Activated CD8-positive, alpha-beta memory T cell treated with anti-CD3 and anti-CD28 coated beads, Interleukin-2, amount 50 U/mL, for 24 hours (primary cell): ENCODE results near the gene CCNL2.
A peak's percentile ranks its signal among the peaks of the same experiment; 100 is the strongest.

ENCODE experiments used
- DNase-seq: peaks from one replicate; pipeline ENCODE4 v3.0.0-alpha.2; 2020; ENCODE audit errors: extremely low read depth

The CCNL2 gene

DNA sequence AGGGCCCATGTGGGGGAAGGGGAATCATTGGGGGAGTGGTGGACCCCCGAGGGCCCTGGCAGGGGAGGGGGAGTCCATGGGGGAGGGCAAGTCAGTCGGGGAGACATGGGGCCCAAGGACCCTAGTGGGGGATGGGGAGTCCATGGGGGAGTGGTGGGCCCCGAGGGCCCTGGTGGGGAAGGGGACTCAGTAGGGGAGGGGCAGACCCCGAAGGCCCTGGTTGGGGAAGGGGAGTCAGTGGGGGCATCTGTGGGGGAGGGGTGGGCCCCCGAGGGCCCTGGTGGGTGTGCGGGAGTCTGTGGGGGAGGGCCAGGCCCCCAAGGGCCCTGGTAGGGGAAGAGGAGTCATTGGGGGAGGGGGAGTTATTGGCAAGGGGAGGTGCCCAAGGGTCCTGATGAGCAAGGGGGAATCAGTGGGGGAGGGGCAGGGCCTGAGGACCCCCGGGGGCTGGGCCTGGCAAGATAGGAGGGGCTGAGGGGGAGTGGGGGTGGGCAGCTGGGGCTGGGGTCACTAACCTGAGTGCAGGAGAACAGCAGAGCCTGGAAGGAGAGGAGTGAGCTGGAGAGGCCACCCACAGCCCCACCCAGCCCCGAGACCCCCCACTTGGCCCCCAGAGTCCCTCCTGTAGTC, 42.9 kb downstream of the CCNL2 start:
- no peak for DNase-seq

- DNase-seq, result no peak
Observed at GRCh38 chr1:1355416-1355815, 43.7 kb downstream of the CCNL2 start.

GRCh38 chr1:1354271-1355247, 44.6 kb downstream of the CCNL2 start:
- DNase-seq, result no peak

GRCh38 chr1:1353389-1354151, 45.6 kb downstream of the CCNL2 start:
- DNase-seq, result no peak

DNA sequence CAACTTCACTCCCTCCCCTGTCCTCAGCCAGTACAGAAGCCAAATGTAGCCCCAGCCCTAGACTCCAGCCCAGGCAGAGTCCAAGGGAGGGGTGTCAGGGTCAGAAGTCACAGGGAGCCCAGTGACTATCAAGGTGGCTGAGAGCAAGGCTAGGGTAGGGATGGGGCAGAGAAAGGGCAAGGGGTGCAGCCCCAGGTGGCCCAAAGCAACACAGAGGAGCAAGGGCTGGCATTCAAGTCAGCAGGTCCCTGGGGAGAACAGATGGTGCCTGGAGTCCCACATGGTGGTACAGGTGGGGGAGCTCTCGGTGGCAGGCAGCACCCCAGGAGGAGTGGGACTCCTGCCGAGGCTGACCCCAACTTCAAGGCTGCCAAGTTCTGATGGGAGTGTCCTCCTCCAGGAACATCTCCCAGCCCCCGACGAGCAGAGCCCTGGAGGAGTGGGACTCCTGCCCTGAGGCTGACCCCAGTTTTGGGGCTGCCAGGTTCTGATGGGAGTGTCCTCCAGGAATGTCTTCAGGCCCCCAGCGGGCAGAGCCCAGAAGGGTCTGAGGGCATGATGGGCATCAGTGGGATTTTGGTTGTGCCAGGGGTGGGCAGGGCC, 46.2 kb downstream of the CCNL2 start:
- no peak for DNase-seq

DNA sequence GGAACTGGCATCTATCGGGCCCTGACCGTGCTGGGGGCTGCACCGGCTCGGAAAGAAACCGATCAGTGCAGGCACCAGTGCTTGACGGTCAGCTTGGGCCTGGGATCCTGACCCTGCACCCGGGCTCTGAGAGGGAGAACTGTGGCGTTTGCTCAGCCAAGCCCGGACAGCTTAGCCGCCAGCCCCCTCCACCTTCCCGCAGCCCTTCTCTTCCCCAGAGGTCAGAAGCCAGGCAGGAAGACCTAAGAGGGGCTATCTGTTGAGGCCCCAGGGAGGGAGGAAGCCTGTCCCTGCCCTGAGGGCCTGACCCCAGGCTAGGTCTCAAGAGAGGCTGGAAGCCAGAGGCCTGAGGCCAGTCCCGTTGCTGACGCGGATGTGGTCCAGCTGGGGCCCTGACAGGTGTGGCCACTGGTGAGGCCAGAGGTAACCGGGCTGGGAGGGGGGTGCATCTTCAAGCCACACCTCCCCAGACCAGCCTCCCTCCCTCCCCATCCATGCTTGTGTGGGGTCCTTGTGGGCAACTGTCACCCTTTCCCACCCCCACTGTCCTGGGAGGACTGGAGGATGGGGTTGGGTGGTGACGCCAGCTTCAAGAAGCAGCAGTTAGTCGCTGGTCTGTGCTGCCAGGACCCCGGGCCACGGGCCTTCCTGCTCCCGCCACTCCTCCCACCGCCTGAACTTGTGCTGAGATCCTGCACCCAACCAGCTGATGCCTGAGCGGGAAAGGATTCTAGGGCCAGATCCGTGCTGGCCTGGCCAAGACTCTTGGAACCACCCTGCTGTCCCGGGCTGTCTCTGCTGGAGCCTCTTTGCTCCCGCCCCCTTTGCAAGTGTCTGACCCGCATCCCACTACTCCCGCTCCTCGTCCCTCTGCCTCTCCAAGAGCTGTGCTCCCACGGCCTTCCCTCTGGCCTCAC, 47.4 kb downstream of the CCNL2 start:
- no peak for DNase-seq

DNA sequence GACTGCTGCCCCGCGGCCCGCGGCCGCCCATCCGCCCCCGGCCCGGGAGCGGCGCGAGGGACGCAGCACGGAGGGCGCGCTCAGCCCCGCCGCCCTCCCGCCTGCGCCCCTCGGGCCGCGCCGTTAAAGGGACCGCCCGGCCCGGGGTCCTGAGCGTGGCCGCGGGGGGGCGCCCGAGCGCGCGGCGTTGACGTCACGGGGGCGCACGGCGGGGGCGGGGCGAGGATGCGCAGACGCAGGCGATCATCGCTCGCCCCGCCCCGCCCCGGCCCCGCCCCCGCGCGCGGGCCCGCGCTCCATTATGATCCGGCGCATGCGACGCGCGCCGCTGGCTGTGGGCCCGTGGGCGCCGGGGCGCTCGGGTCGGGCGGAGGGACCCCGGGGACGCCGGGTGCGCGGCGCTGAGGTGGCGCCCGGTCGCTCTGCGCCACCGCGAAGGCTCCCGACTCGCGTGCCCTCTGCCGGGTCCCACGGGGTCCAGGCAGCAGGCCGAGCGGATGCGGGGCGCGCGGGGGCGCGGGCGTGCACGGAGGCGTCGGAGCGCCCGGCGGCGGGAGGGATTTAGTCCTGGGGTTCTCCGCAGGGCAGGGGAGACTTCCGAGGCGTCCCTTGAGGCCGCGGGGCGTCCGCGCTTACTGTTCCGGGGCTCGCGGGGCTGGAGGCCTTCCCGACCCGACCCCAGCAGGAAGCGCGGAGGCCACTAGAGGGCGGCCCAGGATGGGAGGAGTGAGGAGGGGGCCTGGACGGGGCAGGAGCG, 49.7 kb downstream of the CCNL2 start, which contains the start of gene DVL1:
Gene DVL1, minus strand, starts transcription at position 163 of the 757 bp plus-strand sequence. CDS start 353 bp downstream, outside the sequence.
- no peak for DNase-seq

DNA sequence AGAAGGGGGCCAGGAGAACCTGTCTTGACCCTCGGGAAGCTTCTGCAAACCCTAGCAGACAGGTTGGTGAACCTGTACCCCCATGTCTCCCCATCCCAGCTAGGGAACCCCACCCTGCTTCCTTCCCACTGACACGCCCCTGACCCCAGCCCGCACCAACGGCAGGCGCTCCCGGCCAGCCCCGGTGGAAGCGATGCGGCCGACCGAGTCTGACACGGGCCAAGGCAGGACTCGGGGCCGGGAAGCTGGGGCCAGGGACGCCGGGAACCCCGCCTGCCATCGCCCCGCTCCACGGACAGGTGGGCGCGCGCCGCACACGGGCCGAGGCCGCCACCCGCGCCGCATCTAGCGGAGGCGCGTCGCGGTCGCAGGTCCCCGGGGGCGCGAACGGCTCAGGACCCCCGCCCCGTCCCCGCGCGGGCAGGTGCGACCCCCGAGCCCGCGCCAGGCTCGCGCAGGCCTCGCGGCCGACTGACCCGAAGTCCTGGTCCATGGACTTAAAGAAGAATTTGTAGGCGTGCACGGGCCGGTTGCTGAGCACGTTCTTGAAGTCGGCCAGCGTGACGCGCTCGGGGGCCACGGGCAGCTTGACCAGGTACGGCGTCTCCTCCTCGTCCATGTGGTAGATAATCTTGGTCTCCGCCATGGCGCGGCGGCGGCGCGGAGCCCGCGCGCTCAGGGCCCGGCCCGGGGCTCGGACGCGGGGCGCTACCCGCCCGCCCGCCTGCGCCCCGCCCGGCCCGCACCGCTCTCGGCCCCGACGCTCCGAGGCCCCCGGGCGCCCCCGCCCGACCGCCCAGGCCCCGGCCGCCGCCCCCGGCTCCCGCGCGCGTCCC, 50.5 kb downstream of the CCNL2 start:
- no peak for DNase-seq

- DNase-seq, result no peak
Observed at GRCh38 chr1:1347663-1348419, 51.3 kb downstream of the CCNL2 start.

GRCh38 chr1:1347026-1347595, 52.0 kb downstream of the CCNL2 start:
- DNase-seq, result no peak

DNA sequence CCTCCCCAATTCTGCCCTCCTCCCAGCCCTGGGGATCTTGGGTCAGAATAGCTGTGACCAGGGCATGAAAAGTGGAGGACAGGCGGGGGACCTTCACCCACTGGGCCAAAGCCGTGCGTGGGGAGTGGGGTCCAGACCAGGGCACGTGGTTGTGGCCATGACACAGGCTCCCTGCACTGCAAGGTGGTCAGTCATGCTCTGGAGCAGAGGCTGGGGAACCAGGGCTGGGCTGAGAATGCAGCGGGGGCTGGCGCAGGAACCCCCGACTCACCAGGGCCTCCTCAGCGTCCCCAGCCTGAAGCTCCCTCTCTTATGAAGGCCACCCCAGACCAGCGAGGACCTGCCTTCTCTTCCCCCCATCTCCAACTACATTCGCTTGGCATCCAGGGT, 52.6 kb downstream of the CCNL2 start:
- no peak for DNase-seq

DNA sequence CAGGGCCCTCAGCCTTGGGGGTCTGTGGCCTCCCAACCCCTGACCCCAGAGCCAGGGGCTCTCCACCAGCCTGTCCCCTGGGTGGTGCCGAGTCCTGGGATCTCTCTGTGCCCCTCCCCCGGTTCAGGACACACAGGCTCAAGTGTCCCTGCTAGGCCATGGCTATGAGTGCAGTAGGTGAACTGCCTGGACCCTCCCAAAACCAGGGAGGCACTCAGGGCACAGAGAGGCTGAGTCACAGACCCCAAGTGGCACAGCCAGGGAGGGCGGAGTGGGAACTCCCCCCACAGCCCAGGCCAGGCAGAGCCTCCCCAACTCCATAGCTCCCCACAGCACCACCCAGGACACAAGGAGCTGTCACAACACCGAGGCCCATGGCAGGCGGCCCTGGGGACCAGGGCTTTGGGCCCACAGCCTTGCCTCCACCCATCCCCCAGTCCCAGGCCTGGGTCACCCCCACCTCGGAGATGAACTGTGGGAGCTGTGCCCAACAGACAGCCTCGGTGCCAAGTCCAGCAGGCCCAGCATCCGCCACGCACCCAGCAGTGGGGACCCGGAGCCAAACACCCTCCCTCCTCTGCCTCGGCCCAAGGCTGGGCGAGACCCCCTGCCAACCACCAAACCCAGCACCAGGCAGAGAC, 53.2 kb downstream of the CCNL2 start:
- DNase-seq, result no peak

DNA sequence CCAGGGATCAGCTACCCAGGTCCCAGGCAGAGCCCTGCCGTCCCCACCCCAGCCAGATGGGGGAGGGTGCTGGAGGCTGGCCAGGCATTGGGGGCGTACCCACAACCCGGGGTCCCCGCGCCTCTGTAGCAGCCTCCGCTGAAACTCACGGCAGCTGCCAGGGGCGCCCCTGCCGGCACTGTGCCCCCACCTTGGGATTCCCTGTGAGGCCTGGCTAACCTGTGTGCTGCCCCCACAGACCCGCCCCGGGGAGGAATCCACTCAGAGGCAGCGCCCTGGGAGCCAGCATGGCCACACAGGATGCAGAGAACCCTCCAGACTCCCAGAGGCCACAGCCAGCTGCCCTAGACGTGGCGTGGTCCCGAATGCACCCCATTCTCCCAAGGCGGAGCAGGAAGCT, 53.8 kb downstream of the CCNL2 start:
- DNase-seq, result no peak

DNA sequence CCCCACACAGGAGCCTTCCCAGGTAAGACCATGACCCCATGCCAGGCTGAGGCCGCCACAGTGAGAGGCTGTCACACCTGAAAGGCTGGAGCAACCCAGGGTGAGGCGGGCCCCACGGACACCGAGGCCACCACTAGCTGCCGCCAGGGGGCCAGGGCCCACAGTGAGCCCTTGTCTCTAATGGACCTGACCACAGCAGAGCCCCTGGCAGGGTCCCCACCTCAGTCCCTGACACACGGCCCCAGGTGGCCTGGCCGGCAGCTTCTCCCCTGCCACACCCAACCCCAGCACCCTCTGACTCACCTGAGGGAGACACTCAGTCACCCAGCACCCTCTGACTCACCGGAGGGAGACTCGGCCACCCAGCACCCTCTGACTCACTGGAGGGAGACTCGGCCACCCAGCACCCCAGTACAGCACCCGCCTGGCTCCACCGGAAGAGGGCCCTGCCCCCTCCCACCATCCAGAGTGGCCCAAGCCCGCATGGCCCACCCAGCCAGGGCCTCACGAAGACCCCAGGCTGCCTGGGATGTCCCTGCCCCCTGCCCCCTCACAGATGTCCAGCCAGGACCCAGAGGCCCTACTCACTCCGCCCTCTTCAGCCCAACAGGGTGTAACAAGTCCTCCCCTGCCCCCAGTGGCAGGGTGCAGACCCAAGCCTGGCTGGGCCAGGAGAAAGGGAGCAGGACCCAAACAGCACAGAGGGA, 54.3 kb downstream of the CCNL2 start:
- peak; percentile 21 for DNase-seq

GRCh38 chr1:1343811-1344421, 55.2 kb downstream of the CCNL2 start:
- no peak for DNase-seq

DNA sequence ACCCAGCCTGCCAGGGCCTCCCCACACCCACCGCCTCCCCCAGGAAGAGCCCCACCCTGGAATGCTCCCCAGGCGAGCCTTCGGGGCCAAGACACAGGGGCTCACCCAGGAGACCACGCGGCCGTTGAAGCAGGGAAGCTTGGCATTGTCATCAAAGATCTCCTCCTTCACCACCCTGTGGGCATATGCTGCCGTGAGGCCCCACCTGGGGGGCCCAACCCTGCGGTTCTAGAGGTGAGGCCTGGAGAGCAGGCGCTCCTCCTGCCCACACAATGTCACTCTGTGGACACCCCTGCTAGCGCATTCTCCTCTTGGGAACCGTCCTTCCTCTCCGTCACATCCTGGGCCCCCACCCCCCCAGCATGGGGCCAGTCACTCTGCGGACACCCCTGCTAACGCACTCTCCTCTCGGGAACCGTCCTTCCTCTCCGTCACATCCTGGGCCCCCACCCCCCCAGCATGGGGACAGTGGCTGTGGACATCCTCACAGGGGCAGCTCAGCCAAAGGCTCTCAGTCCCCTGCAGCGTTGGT, 56.5 kb downstream of the CCNL2 start:
- DNase-seq, result no peak
